Measurements from ENCODE around the gene GZF1.

- TF ChIP-seq CTCF (IDR thresholded peaks at IDR 0.05; ENCODE audit: low read depth, low read length) (no peak), POLR2A (IDR thresholded peaks at IDR 0.05; ENCODE audit: extremely low read depth, insufficient read length) (no peak), MYC (IDR thresholded peaks at IDR 0.05; ENCODE audit: low read depth, low read length) (no peak), MAX (IDR thresholded peaks at IDR 0.05; ENCODE audit: low read depth, low read length) (no peak)
Observed at GRCh38 chr20:23318347-23318746, 43.6 kb upstream of the GZF1 start.
